Body of pancreas (tissue), 4 donors: Measurements from ENCODE around the gene PTGER3. TPM values are rescaled to one million over a fixed set of nuclear protein-coding genes. Genes with fewer than 3 reads are reported as not detected.
"Not testable (repeated sequence)": the region's sequence is repeated elsewhere in the genome, so short reads cannot be mapped to it uniquely, and the experiment has no call there.

ENCODE experiments used
- ATAC-seq: fragments of 150-250 bp; one replicate; pipeline ENCODE4 v1.9.1; 2016
- DNase-seq, 4 donors: peaks; one replicate each; pipeline ENCODE4 v3.0.0-alpha.2; 2019
- H3K27ac ChIP-seq, 4 donors: fragments of 200-600 bp; sonication (generic); 1 replicate in 3 of 4; 2 replicates in 1 of 4; pipeline versions ENCODE4 v1.5.1 to v1.6.1; 2016 to 2019; ENCODE audit warnings: mild to moderate bottlenecking in 1 of 4, mixed read lengths in 1 of 4, moderate library complexity in 1 of 4
- H3K27me3 ChIP-seq, 2 donors: fragments of 200-600 bp; sonication (generic); one replicate each; pipeline ENCODE4 v1.6.0; 2016; ENCODE audit warnings: mild to moderate bottlenecking in 1 of 2
- H3K36me3 ChIP-seq, 2 donors: fragments of 200-600 bp; sonication (generic); replicated peaks in 1 of 2; 2 replicates each; pipeline ENCODE4 v1.5.1; 2016; ENCODE audit warnings: low read depth in 2 of 2; ENCODE audit not compliant: insufficient read depth in 1 of 2
- H3K4me1 ChIP-seq: fragments of 200-600 bp; sonication (generic); one replicate; pipeline ENCODE4 v1.6.0; 2016
- H3K4me3 ChIP-seq, 2 donors: fragments of 200-600 bp; sonication (generic); 1 replicate in 1 of 2; 2 replicates in 1 of 2; pipeline ENCODE4 v1.5.1; 2016 to 2019
- H3K9me3 ChIP-seq, 3 donors: fragments of 200-600 bp; sonication (generic); 1 replicate in 2 of 3; 2 replicates in 1 of 3; pipeline ENCODE4 v1.5.1; 2016
- CTCF ChIP-seq, 7 experiments: fragments of 450-650 bp in 4 of 7; fragments of 200-600 bp in 3 of 7; sonication (generic) in 3 of 7; IDR thresholded peaks; one replicate each; pipeline ENCODE4 v1.5.1; 2016 to 2019; ENCODE audit warnings: antibody characterized with exemption in 7 of 7
- POLR2A ChIP-seq, 3 donors: fragments of 450-650 bp; IDR thresholded peaks; one replicate each; pipeline ENCODE4 v1.6.1; 2016; ENCODE audit warnings: antibody characterized with exemption in 3 of 3, mild to moderate bottlenecking in 2 of 3
- WGBS, 2 donors: methylation state at CpG; one replicate each; pipeline ENCODE4 v1.1.5; 2017; 5-methylcytosine and 5-hydroxymethylcytosine counted together
- intact Hi-C: fragments of 100-400 bp; cut with DNase I; formaldehyde crosslinking; loops from one replicate; pipeline ENCODE4 v1.15.1; 2023
- total RNA-seq, 2 donors: library from RNA; depleted of rRNA; stranded (reverse); fragments of >200 nt; gene quantifications; one replicate each; pipeline ENCODE4 v1.1.0, GENCODE V29; 2016

PTGER3 gene
- total RNA-seq, 2 donors from 2014 or later: 15.0 to 65.3 TPM

GRCh38 chr1:70990469-70991253 is 57.0 kb downstream of the PTGER3 start:
- 11 to 21% methylated on average over 3 of the region's 3 CpGs for WGBS, 2 donors
- peak; percentile 69 for ATAC-seq
- DNase-seq: peak in 2 of 4 donors; percentile 8 to 32
- no peak overlapping the region for H3K4me3 ChIP-seq
- peak overlapping the region; percentile 34 to 45 (median 36) for H3K27ac ChIP-seq
- intact Hi-C loops: no loop called here
- H3K36me3 ChIP-seq: no peaks in the 10 kb centered on the region
- H3K27me3 ChIP-seq: no peaks in the 10 kb centered on the region
- H3K4me1 ChIP-seq: peaks cover 12% of the 10 kb centered on the region
- TF ChIP-seq POLR2A (IDR thresholded peaks at IDR 0.05) (no peak), CTCF (IDR thresholded peaks at IDR 0.05) (no peak)
- H3K9me3 ChIP-seq: no peaks in the 10 kb centered on the region

GRCh38 chr1:70987497-70987896 is 60.1 kb downstream of the PTGER3 start:
- H3K9me3 ChIP-seq: no peaks in the 10 kb centered on the region
- H3K4me1 ChIP-seq: peaks cover 26% of the 10 kb centered on the region
- no peak for TF ChIP-seq POLR2A (IDR thresholded peaks at IDR 0.05)
- H3K36me3 ChIP-seq: no peaks in the 10 kb centered on the region
- DNase-seq (no peak), ATAC-seq (no peak)
- H3K4me3 ChIP-seq: no peak overlapping the region
- no peaks in the 10 kb centered on the region for H3K27me3 ChIP-seq
- intact Hi-C loops: no loop called here
- 79 to 85% methylated on average over 2 of the region's 2 CpGs for WGBS, 2 donors
- H3K27ac ChIP-seq: no peak overlapping the region

GRCh38 chr1:70985776-70986225 is 61.8 kb downstream of the PTGER3 start:
- whole genome bisulfite sequencing, 2 donors: 92 to 95% methylated on average over 5 of the region's 5 CpGs
- H3K36me3 ChIP-seq, DNase-seq, ATAC-seq, H3K27ac ChIP-seq, H3K27me3 ChIP-seq, H3K9me3 ChIP-seq, intact Hi-C loops, H3K4me3 ChIP-seq: not testable (repeated sequence)
- H3K4me1 ChIP-seq: peaks cover 23% of the 10 kb centered on the region

GRCh38 chr1:70985278-70985677 is 62.3 kb downstream of the PTGER3 start:
- H3K27ac ChIP-seq, ATAC-seq, H3K4me3 ChIP-seq, H3K36me3 ChIP-seq, H3K9me3 ChIP-seq, DNase-seq, H3K27me3 ChIP-seq, intact Hi-C loops: not testable (repeated sequence)
- 90 to 93% methylated on average over 2 of the region's 2 CpGs for WGBS, 2 donors
- H3K4me1 ChIP-seq: peaks cover 18% of the 10 kb centered on the region

GRCh38 chr1:70980361-70980760 is 67.3 kb downstream of the PTGER3 start:
- Histone ChIP-seq H3K36me3 (no peaks in the 10 kb centered on the region), H3K9me3 (no peaks in the 10 kb centered on the region), H3K27ac (no peak overlapping the region), H3K4me1 (peaks cover 46% of the 10 kb centered on the region), H3K27me3 (no peaks in the 10 kb centered on the region), H3K4me3 (no peak overlapping the region)
- intact Hi-C loops: no loop called here
- TF ChIP-seq CTCF (IDR thresholded peaks at IDR 0.05) (no peak), POLR2A (IDR thresholded peaks at IDR 0.05) (no peak)
- WGBS, 2 donors: 92% methylated on average over 1 of the region's 1 CpG
- ATAC-seq (no peak), DNase-seq (no peak)

GRCh38 chr1:70979881-70980280 is 67.7 kb downstream of the PTGER3 start:
- ATAC-seq (no peak), DNase-seq (no peak)
- H3K27ac ChIP-seq: no peak overlapping the region
- H3K4me1 ChIP-seq: peaks cover 46% of the 10 kb centered on the region
- H3K36me3 ChIP-seq: no peaks in the 10 kb centered on the region
- H3K27me3 ChIP-seq: no peaks in the 10 kb centered on the region
- intact Hi-C loops: no loop called here
- no peaks in the 10 kb centered on the region for H3K9me3 ChIP-seq
- WGBS, 2 donors: 88 to 95% methylated on average over 2 of the region's 2 CpGs
- no peak for TF ChIP-seq CTCF (IDR thresholded peaks at IDR 0.05)
- TF ChIP-seq POLR2A (IDR thresholded peaks at IDR 0.05): no peak
- no peak overlapping the region for H3K4me3 ChIP-seq
